Measurements from ENCODE around the gene SHC2. TPM values are rescaled to one million over a fixed set of nuclear protein-coding genes. Genes with fewer than 3 reads are reported as not detected.

Gene SHC2
- total RNA-seq, 1 experiment from 2014 or later: not detected

- Histone ChIP-seq H3K27me3 (ENCODE audit: low read length) (no peaks in the 10 kb centered on the region), H3K4me3 (ENCODE audit: low read length) (no peak overlapping the region), H3K9ac (ENCODE audit: low read length) (no peak overlapping the region), H3K79me2 (ENCODE audit: low read length) (no peaks in the 10 kb centered on the region), H3K27ac (ENCODE audit: low read length) (no peak overlapping the region), H3K36me3 (ENCODE audit: insufficient read depth, low read length) (no peaks in the 10 kb centered on the region), H3K4me1 (ENCODE audit: low read length) (no peaks in the 10 kb centered on the region), H2AFZ (ENCODE audit: low read length) (no peak overlapping the region), H3K9me2 (replicated peaks; ENCODE audit: insufficient read depth, low read length) (no peaks in the 10 kb centered on the region), H3K4me2 (ENCODE audit: low read depth, low read length, poor library complexity, severe bottlenecking) (no peak overlapping the region), H3K9me3 (ENCODE audit: low read length) (no peaks in the 10 kb centered on the region), H4K20me1 (ENCODE audit: insufficient read depth, low read depth, low read length) (no peaks in the 10 kb centered on the region)
- no peak for DNase-seq
These were observed 53.8 kb downstream of the SHC2 start for GRCh38 chr19:406971-407510.

DNA sequence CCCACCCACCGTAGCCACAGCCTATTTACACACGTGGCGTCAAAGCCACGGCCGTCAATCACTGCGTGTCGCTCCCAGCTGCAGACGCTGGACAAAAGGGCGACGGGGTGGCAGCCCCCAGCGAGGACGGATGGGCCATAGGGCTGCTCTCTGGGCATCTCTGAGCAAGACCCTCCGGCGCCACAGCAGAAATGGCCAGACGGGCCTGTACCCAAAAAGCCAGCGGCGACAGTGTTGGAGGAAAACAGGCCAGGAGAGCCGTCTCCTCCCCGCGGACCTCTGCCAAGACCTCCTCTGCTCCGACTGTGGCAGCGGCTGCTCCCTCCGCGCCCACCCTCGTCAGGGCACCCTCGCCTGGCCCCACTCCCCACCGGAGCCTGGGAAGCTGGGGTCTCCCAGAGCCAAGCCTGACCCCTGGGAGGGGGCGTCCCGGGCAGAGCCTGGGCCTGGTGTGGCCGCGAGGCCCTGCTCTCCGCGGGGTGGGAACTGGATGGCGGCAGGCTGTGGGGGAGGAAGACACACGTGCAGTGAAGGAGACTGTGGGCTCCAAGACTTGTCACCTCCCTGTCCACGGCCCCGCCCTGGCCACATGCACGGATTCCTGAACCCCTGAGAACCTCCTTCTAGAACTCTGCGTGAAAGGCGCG is 54.6 kb downstream of the SHC2 start:
- Histone ChIP-seq H3K4me3 (ENCODE audit: low read length) (no peak overlapping the region), H2AFZ (ENCODE audit: low read length) (no peak overlapping the region), H3K27me3 (ENCODE audit: low read length) (no peaks in the 10 kb centered on the region), H3K79me2 (ENCODE audit: low read length) (no peaks in the 10 kb centered on the region), H3K4me2 (ENCODE audit: low read depth, low read length, poor library complexity, severe bottlenecking) (no peak overlapping the region), H3K9me2 (replicated peaks; ENCODE audit: insufficient read depth, low read length) (no peaks in the 10 kb centered on the region), H3K4me1 (ENCODE audit: low read length) (no peaks in the 10 kb centered on the region), H3K9me3 (ENCODE audit: low read length) (no peaks in the 10 kb centered on the region; the same call in 1 of the 2 replicates), H4K20me1 (ENCODE audit: insufficient read depth, low read depth, low read length) (no peaks in the 10 kb centered on the region), H3K36me3 (ENCODE audit: insufficient read depth, low read length) (no peaks in the 10 kb centered on the region), H3K9ac (ENCODE audit: low read length) (no peak overlapping the region), H3K27ac (ENCODE audit: low read length) (no peak overlapping the region)
- DNase-seq: no peak

GRCh38 chr19:405121-405965 is 55.5 kb downstream of the SHC2 start:
- H2AFZ ChIP-seq (ENCODE audit: low read length): no peak overlapping the region

GRCh38 chr19:403221-404027 is 57.4 kb downstream of the SHC2 start:
- no peaks in the 10 kb centered on the region for H3K27me3 ChIP-seq (ENCODE audit: low read length)

More at GRCh38 chr19:405121-405965, 55.5 kb downstream of the SHC2 start:
- no peak overlapping the region for H3K9ac ChIP-seq (ENCODE audit: low read length)
- DNase-seq: no peak
- no peaks in the 10 kb centered on the region for H3K79me2 ChIP-seq (ENCODE audit: low read length)
- no peaks in the 10 kb centered on the region for H3K27me3 ChIP-seq (ENCODE audit: low read length)
- H3K9me3 ChIP-seq (ENCODE audit: low read length): no peaks in the 10 kb centered on the region; the same call in 1 of the 2 replicates
- H3K36me3 ChIP-seq (ENCODE audit: insufficient read depth, low read length): no peaks in the 10 kb centered on the region
- no peaks in the 10 kb centered on the region for H3K9me2 ChIP-seq (replicated peaks; ENCODE audit: insufficient read depth, low read length)
- H3K27ac ChIP-seq (ENCODE audit: low read length): no peak overlapping the region
- no peak overlapping the region for H3K4me3 ChIP-seq (ENCODE audit: low read length)
- H4K20me1 ChIP-seq (ENCODE audit: insufficient read depth, low read depth, low read length): no peaks in the 10 kb centered on the region
- no peaks in the 10 kb centered on the region for H3K4me1 ChIP-seq (ENCODE audit: low read length)
- H3K4me2 ChIP-seq (ENCODE audit: low read depth, low read length, poor library complexity, severe bottlenecking): no peak overlapping the region

DNA sequence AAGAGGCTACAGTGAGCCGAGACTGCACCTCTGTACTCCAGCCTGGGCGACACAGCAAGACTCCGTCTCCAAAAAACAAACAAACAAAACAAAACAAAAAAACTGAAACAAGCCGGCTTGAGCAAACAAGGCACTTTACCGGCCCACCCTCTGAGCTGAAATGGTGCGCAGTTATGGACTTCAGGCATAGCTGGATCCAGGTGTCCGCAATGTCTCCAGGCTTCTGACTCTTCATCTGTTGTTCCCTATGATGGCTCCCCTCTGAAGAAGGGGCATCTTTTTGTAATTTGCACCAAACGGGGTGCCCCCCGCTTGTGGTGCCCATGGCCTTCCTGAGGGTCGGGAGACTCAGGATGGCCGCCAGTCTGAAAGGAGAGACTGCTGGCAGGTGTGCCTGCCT is 58.0 kb downstream of the SHC2 start:
- no peaks in the 10 kb centered on the region for H3K4me1 ChIP-seq (ENCODE audit: low read length)
- H3K27me3 ChIP-seq (ENCODE audit: low read length): no peaks in the 10 kb centered on the region

More at GRCh38 chr19:403221-404027, 57.4 kb downstream of the SHC2 start:
- Histone ChIP-seq H3K4me3 (ENCODE audit: low read length) (no peak overlapping the region), H3K79me2 (ENCODE audit: low read length) (no peaks in the 10 kb centered on the region), H3K9me2 (replicated peaks; ENCODE audit: insufficient read depth, low read length) (no peaks in the 10 kb centered on the region), H3K9me3 (ENCODE audit: low read length) (peaks cover 3% of the 10 kb centered on the region; the same call in 1 of the 2 replicates), H3K9ac (ENCODE audit: low read length) (no peak overlapping the region), H2AFZ (ENCODE audit: low read length) (no peak overlapping the region), H3K4me1 (ENCODE audit: low read length) (no peaks in the 10 kb centered on the region), H4K20me1 (ENCODE audit: insufficient read depth, low read depth, low read length) (no peaks in the 10 kb centered on the region), H3K4me2 (ENCODE audit: low read depth, low read length, poor library complexity, severe bottlenecking) (no peak overlapping the region), H3K36me3 (ENCODE audit: insufficient read depth, low read length) (no peaks in the 10 kb centered on the region), H3K27ac (ENCODE audit: low read length) (no peak overlapping the region)
- no peak for DNase-seq

GRCh38 chr19:401866-402511 is 58.8 kb downstream of the SHC2 start:
- DNase-seq: no peak
- Histone ChIP-seq H3K9me3 (ENCODE audit: low read length) (peaks cover 4% of the 10 kb centered on the region), H4K20me1 (ENCODE audit: insufficient read depth, low read depth, low read length) (no peaks in the 10 kb centered on the region), H3K79me2 (ENCODE audit: low read length) (no peaks in the 10 kb centered on the region), H3K27me3 (ENCODE audit: low read length) (no peaks in the 10 kb centered on the region), H3K4me2 (ENCODE audit: low read depth, low read length, poor library complexity, severe bottlenecking) (no peak overlapping the region), H2AFZ (ENCODE audit: low read length) (no peak overlapping the region), H3K36me3 (ENCODE audit: insufficient read depth, low read length) (no peaks in the 10 kb centered on the region), H3K4me3 (ENCODE audit: low read length) (no peak overlapping the region), H3K27ac (ENCODE audit: low read length) (no peak overlapping the region), H3K4me1 (ENCODE audit: low read length) (no peaks in the 10 kb centered on the region), H3K9me2 (replicated peaks; ENCODE audit: insufficient read depth, low read length) (no peaks in the 10 kb centered on the region), H3K9ac (ENCODE audit: low read length) (no peak overlapping the region)

More for the DNA sequence above, 58.0 kb downstream of the SHC2 start:
- H3K9ac ChIP-seq (ENCODE audit: low read length): no peak overlapping the region
- H3K4me2 ChIP-seq (ENCODE audit: low read depth, low read length, poor library complexity, severe bottlenecking): no peak overlapping the region
- no peaks in the 10 kb centered on the region for H3K36me3 ChIP-seq (ENCODE audit: insufficient read depth, low read length)
- H3K9me2 ChIP-seq (replicated peaks; ENCODE audit: insufficient read depth, low read length): no peaks in the 10 kb centered on the region
- H2AFZ ChIP-seq (ENCODE audit: low read length): no peak overlapping the region
- no peaks in the 10 kb centered on the region for H4K20me1 ChIP-seq (ENCODE audit: insufficient read depth, low read depth, low read length)
- no peak overlapping the region for H3K27ac ChIP-seq (ENCODE audit: low read length)
- H3K4me3 ChIP-seq (ENCODE audit: low read length): no peak overlapping the region
- H3K9me3 ChIP-seq (ENCODE audit: low read length): peaks cover 3% of the 10 kb centered on the region; the same call in 1 of the 2 replicates
- DNase-seq: no peak
- no peaks in the 10 kb centered on the region for H3K79me2 ChIP-seq (ENCODE audit: low read length)

DNA sequence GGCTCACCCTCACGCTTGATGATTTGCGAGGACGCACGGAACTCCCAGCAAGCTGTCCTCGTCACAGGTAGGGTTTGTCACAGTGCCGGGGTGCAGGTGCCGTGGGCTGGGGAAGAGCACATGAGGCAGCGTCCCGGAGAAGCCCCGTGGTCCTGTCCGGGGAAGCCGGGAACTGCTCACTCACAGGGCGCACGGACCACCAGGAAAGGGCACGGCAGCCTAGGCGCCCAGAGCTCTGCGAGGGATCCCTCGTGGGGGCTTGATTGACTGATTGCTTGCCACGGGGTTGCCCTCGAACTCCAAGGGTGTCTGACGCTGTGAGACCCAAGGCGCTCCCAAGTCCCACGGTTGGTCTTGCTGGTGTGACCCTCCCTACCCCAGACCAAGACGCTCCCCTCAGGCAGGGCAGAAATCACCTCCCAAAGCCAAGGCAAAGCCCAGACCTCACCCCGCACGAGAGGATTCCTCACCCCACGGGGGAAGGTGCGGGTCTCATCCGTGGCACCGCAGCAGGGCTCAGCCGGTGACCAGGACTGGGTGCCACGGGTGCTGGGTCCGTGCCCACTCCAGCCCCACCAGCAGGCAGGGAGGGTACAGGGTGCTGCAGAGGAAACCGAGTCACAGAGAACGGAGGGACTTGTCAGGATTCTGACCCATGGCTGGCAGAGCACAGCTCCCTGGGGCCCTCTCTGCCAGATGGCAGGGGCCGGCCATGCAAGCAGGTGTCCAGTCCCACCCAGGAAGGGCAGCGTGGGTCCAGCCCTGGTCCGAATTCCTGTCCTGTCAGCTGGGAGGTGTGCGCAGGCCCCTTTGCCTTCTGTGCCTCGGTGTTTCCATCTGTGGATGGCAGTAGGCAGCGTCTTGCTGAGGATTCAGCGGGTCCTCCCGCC is 59.6 kb downstream of the SHC2 start:
- no peaks in the 10 kb centered on the region for H3K36me3 ChIP-seq (ENCODE audit: insufficient read depth, low read length)
- H3K4me3 ChIP-seq (ENCODE audit: low read length): no peak overlapping the region
- DNase-seq: no peak
- H3K27ac ChIP-seq (ENCODE audit: low read length): no peak overlapping the region
- no peaks in the 10 kb centered on the region for H4K20me1 ChIP-seq (ENCODE audit: insufficient read depth, low read depth, low read length)
- no peak overlapping the region for H2AFZ ChIP-seq (ENCODE audit: low read length)
- H3K9ac ChIP-seq (ENCODE audit: low read length): no peak overlapping the region
- no peaks in the 10 kb centered on the region for H3K4me1 ChIP-seq (ENCODE audit: low read length)
- H3K9me2 ChIP-seq (replicated peaks; ENCODE audit: insufficient read depth, low read length): no peaks in the 10 kb centered on the region
- no peak overlapping the region for H3K4me2 ChIP-seq (ENCODE audit: low read depth, low read length, poor library complexity, severe bottlenecking)
- no peaks in the 10 kb centered on the region for H3K27me3 ChIP-seq (ENCODE audit: low read length)
- peaks cover 7% of the 10 kb centered on the region for H3K9me3 ChIP-seq (ENCODE audit: low read length)
- no peaks in the 10 kb centered on the region for H3K79me2 ChIP-seq (ENCODE audit: low read length)

All from Karpas-422 (cell line).